Muscle layer of duodenum (tissue), 2 donors: ENCODE data around the gene MGAT5B.

Source experiments
- H3K27ac ChIP-seq: one replicate; pipeline ENCODE4 v1.7.0; 2013; ENCODE audit warnings: mild to moderate bottlenecking, low read length
- H3K27me3 ChIP-seq: one replicate; pipeline ENCODE4 v1.7.0; 2013; ENCODE audit warnings: low read depth, mild to moderate bottlenecking, control low read depth, low read length
- H3K36me3 ChIP-seq, 2 donors: one replicate each; pipeline ENCODE4 v1.7.0; 2013; ENCODE audit warnings: low read length in 2 of 2, control low read depth in 1 of 2, mild to moderate bottlenecking in 1 of 2; ENCODE audit not compliant: insufficient read depth in 2 of 2, control insufficient read depth in 1 of 2
- H3K4me1 ChIP-seq, 2 donors: one replicate each; pipeline ENCODE4 v1.7.0; 2013; ENCODE audit warnings: low read length in 2 of 2, mild to moderate bottlenecking in 2 of 2, control low read depth in 1 of 2, moderate library complexity in 1 of 2; ENCODE audit not compliant: insufficient read depth in 2 of 2, control insufficient read depth in 1 of 2
- H3K4me3 ChIP-seq, 2 donors: one replicate each; pipeline ENCODE4 v1.7.0; 2013; ENCODE audit warnings: low read length in 2 of 2, low read depth in 1 of 2, mild to moderate bottlenecking in 1 of 2
- H3K9me3 ChIP-seq, 2 donors: one replicate each; pipeline ENCODE4 v1.7.0; 2013; ENCODE audit warnings: low read length in 2 of 2, control low read depth in 1 of 2, mild to moderate bottlenecking in 1 of 2; ENCODE audit not compliant: control insufficient read depth in 1 of 2
- donor health status: healthy.

Gene MGAT5B

GRCh38 chr17:76932402-76933333, 64.5 kb downstream of the MGAT5B start:
- no peaks in the 10 kb centered on the region for H3K9me3 ChIP-seq

GRCh38 chr17:76934561-76935320, 66.5 kb downstream of the MGAT5B start:
- Histone ChIP-seq H3K27ac (no peak overlapping the region), H3K9me3 (no peaks in the 10 kb centered on the region), H3K4me1 (no peaks in the 10 kb centered on the region), H3K36me3 (no peaks in the 10 kb centered on the region), H3K4me3 (no peak overlapping the region), H3K27me3 (no peaks in the 10 kb centered on the region)

More at GRCh38 chr17:76932402-76933333, 64.5 kb downstream of the MGAT5B start:
- Histone ChIP-seq H3K4me1 (no peaks in the 10 kb centered on the region), H3K27me3 (no peaks in the 10 kb centered on the region), H3K36me3 (no peaks in the 10 kb centered on the region), H3K27ac (no peak overlapping the region), H3K4me3 (no peak overlapping the region)

GRCh38 chr17:76935331-76935730, 67.1 kb downstream of the MGAT5B start:
- no peaks in the 10 kb centered on the region for H3K9me3 ChIP-seq
- H3K4me1 ChIP-seq: no peaks in the 10 kb centered on the region
- H3K36me3 ChIP-seq: no peaks in the 10 kb centered on the region
- H3K27me3 ChIP-seq: no peaks in the 10 kb centered on the region
- H3K27ac ChIP-seq: no peak overlapping the region
- no peak overlapping the region for H3K4me3 ChIP-seq

DNA sequence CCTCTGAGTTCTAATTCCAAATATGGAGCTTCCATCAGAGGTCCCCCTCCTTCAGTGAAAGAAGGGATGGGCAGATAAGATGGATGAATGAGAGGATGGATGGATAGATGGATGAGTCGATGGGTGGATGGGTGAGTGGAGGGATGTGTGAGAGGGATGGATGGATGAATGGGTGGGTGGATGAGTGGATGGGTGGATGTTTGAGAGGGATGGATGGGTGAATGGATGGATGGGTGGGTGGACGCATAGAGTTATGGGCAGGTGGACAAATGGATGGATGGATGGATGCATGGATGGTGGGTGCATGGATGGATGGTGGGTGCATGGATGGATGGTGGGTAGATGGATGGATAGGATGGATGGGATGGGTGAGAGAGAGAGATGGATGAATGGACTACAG, 69.0 kb downstream of the MGAT5B start:
- H3K27me3 ChIP-seq: no peaks in the 10 kb centered on the region
- H3K36me3 ChIP-seq: no peaks in the 10 kb centered on the region
- H3K4me1 ChIP-seq: no peaks in the 10 kb centered on the region

GRCh38 chr17:76938009-76938408, 69.8 kb downstream of the MGAT5B start:
- no peaks in the 10 kb centered on the region for H3K4me1 ChIP-seq
- H3K27ac ChIP-seq: no peak overlapping the region
- H3K36me3 ChIP-seq: no peaks in the 10 kb centered on the region
- H3K9me3 ChIP-seq: no peaks in the 10 kb centered on the region
- H3K27me3 ChIP-seq: no peaks in the 10 kb centered on the region
- H3K4me3 ChIP-seq: no peak overlapping the region

More for the DNA sequence above, 69.0 kb downstream of the MGAT5B start:
- no peak overlapping the region for H3K4me3 ChIP-seq
- no peak overlapping the region for H3K27ac ChIP-seq
- H3K9me3 ChIP-seq: no peaks in the 10 kb centered on the region

GRCh38 chr17:76940295-76940694, 72.1 kb downstream of the MGAT5B start:
- H3K36me3 ChIP-seq: no peaks in the 10 kb centered on the region
- H3K4me1 ChIP-seq: no peaks in the 10 kb centered on the region
- H3K9me3 ChIP-seq: no peaks in the 10 kb centered on the region
- H3K27me3 ChIP-seq: no peaks in the 10 kb centered on the region
- no peak overlapping the region for H3K4me3 ChIP-seq
- H3K27ac ChIP-seq: no peak overlapping the region

GRCh38 chr17:76940738-76941350, 72.6 kb downstream of the MGAT5B start:
- no peaks in the 10 kb centered on the region for H3K27me3 ChIP-seq
- no peak overlapping the region for H3K27ac ChIP-seq
- no peaks in the 10 kb centered on the region for H3K9me3 ChIP-seq
- no peak overlapping the region for H3K4me3 ChIP-seq
- no peaks in the 10 kb centered on the region for H3K36me3 ChIP-seq
- no peaks in the 10 kb centered on the region for H3K4me1 ChIP-seq

DNA sequence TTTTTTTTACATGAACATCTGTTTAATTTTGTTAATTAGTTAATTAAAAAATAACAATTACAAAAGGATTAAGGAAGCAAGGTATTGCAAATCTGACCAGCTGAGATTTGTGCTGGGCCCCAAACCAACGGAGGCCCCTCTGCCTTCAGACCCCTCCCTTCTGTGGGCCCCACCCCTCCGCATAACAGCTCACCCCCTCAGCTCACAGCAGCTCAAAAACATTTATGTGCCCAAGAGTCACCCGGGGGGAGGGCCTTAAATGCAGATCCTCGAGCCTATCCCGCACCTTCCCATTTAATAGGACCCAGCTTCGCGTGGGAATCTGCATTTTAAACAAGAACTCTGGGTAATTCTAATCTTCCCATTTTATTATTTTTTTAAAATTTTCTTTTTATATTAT, 75.0 kb downstream of the MGAT5B start:
- no peak overlapping the region for H3K27ac ChIP-seq

GRCh38 chr17:76943781-76944213, 75.6 kb downstream of the MGAT5B start:
- no peak overlapping the region for H3K27ac ChIP-seq
- H3K4me3 ChIP-seq: no peak overlapping the region
- no peaks in the 10 kb centered on the region for H3K4me1 ChIP-seq
- no peaks in the 10 kb centered on the region for H3K36me3 ChIP-seq
- no peaks in the 10 kb centered on the region for H3K9me3 ChIP-seq
- no peaks in the 10 kb centered on the region for H3K27me3 ChIP-seq

More for the DNA sequence above, 75.0 kb downstream of the MGAT5B start:
- Histone ChIP-seq H3K27me3 (no peaks in the 10 kb centered on the region), H3K9me3 (no peaks in the 10 kb centered on the region), H3K4me3 (no peak overlapping the region), H3K4me1 (no peaks in the 10 kb centered on the region), H3K36me3 (no peaks in the 10 kb centered on the region)

- Histone ChIP-seq H3K4me1 (no peaks in the 10 kb centered on the region), H3K4me3 (no peak overlapping the region), H3K36me3 (no peaks in the 10 kb centered on the region), H3K9me3 (no peaks in the 10 kb centered on the region), H3K27ac (no peak overlapping the region), H3K27me3 (no peaks in the 10 kb centered on the region)
Observed at GRCh38 chr17:76944477-76944876, 76.3 kb downstream of the MGAT5B start.

DNA sequence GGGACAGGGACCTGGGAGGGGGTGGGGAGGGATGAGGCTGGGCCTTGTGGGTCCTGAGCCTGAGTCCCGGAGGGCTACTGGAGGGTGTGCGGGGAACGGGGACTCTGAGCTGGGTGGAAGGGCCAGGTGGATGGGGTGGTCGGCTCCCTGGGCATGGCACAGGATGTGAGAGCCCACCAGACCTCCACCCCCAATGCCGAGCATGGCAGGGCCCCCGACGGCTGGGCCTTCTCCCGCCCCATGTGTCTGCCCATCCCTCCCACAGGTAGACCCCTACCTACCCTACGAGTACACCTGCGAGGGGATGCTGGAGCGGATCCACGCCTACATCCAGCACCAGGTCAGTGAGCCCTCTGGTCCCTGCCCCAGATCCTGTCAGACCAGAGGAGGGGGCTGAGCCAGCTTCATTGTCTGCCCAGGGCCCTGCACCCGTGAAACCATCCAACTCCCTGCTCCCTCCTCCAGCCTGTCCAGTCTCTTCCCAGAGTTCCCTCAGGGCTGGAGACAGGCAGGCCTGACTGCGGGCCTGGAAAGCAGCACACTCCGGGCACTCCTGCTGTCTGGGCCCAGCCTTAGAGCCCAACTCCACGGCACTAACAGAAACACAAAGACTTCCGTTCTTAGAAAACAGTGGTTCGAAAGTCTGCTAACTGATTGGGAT, 78.0 kb downstream of the MGAT5B start:
- H3K36me3 ChIP-seq: no peaks in the 10 kb centered on the region
- no peak overlapping the region for H3K4me3 ChIP-seq
- H3K27me3 ChIP-seq: no peaks in the 10 kb centered on the region
- no peaks in the 10 kb centered on the region for H3K4me1 ChIP-seq
- H3K27ac ChIP-seq: no peak overlapping the region
- H3K9me3 ChIP-seq: no peaks in the 10 kb centered on the region
